H7 (cell line): ENCODE measurements around the gene TCF7L1. TPM values are rescaled to one million over a fixed set of nuclear protein-coding genes. Genes with fewer than 3 reads are reported as not detected.
"Not testable (repeated sequence)": the region's sequence is repeated elsewhere in the genome, so short reads cannot be mapped to it uniquely, and the experiment has no call there.

Experiments
- DNase-seq: peaks from one replicate; pipeline ENCODE4 v3.0.0; 2012
- H3K27me3 ChIP-seq: 2 replicates; pipeline ENCODE4 v1.6.0; 2011; ENCODE audit warnings: mild to moderate bottlenecking, low read length; ENCODE audit not compliant: control insufficient read depth, insufficient read depth
- H3K36me3 ChIP-seq: replicated peaks from 2 replicates; pipeline ENCODE4 v1.5.1; 2011; ENCODE audit warnings: low read length; ENCODE audit not compliant: control insufficient read depth, insufficient read depth
- H3K4me3 ChIP-seq: 2 replicates; pipeline ENCODE4 v1.5.1; 2011; ENCODE audit warnings: low read depth, mild to moderate bottlenecking, control low read depth, low read length, moderate library complexity; ENCODE audit not compliant: insufficient read depth
- total RNA-seq: library from RNA; depleted of rRNA; stranded (reverse); fragments of >200 nt; shearing (Covaris generic); gene quantifications from 2 replicates; pipeline ENCODE4 v1.2.3, GENCODE V29; 2014

Gene TCF7L1
- total RNA-seq, 1 experiment from 2014 or later = 9.9 TPM

GRCh38 chr2:85143463-85144082, 10.4 kb downstream of the TCF7L1 start:
- no peak overlapping the region for H3K4me3 ChIP-seq
- DNase-seq = no peak
- no peaks in the 10 kb centered on the region for H3K27me3 ChIP-seq
- H3K36me3 ChIP-seq = peaks cover 13% of the 10 kb centered on the region

GRCh38 chr2:85145116-85145820, 12.1 kb downstream of the TCF7L1 start:
- no peak for DNase-seq
- H3K4me3 ChIP-seq = no peak overlapping the region
- no peaks in the 10 kb centered on the region for H3K27me3 ChIP-seq
- peaks cover 12% of the 10 kb centered on the region for H3K36me3 ChIP-seq

DNA sequence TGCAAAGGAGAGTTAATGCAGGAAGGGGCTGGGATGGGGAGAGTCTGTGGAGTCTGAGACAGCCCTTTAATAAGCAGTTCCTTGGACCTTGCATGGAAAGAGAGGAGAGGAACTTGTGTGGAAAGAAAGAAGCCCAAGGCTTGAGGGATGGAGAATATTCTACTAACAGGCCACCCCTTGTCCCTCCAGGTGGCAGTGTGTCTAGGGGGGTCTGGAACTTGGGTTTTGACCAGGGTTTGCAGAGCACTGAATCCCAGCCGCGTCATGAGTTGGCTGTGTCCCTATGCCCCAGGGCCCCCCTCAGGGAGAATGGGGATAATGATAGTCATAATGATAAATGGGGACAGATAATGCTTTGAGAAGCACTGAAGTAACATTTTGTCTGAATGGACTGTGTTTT, 15.0 kb downstream of the TCF7L1 start:
- no peak overlapping the region for H3K4me3 ChIP-seq
- no peak for DNase-seq
- H3K36me3 ChIP-seq = no peaks in the 10 kb centered on the region
- H3K27me3 ChIP-seq = no peaks in the 10 kb centered on the region

- DNase-seq = no peak
- H3K4me3 ChIP-seq = no peak overlapping the region
- no peaks in the 10 kb centered on the region for H3K27me3 ChIP-seq
- H3K36me3 ChIP-seq = no peaks in the 10 kb centered on the region
Observed at GRCh38 chr2:85151026-85151425, 17.8 kb downstream of the TCF7L1 start.

DNA sequence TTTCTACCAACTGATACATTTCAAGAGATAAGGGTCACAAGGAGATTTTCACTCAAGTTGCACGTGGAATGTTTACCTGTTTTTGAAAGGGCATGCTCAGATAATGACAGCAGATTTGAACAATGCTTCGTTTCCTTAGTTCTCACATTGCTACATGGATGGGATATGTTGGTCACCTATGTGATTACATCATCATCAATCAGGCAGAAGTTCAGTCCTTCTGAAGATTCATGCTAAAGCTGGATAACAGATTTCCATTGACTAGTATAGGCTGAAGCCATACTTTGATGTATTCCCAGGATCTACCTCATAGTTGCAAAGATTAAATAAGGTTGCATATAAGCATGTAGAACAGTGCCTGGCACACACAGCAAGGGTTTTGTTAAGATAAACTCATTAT, 19.7 kb downstream of the TCF7L1 start:
- no peaks in the 10 kb centered on the region for H3K36me3 ChIP-seq
- no peak overlapping the region for H3K4me3 ChIP-seq
- no peak for DNase-seq
- no peaks in the 10 kb centered on the region for H3K27me3 ChIP-seq

- DNase-seq = no peak
- H3K4me3 ChIP-seq = no peak overlapping the region
- no peaks in the 10 kb centered on the region; the same call in 1 of the 2 replicates for H3K36me3 ChIP-seq
- H3K27me3 ChIP-seq = no peaks in the 10 kb centered on the region
Observed at GRCh38 chr2:85154048-85154753, 21.0 kb downstream of the TCF7L1 start.

GRCh38 chr2:85155082-85155481, 21.9 kb downstream of the TCF7L1 start:
- H3K36me3 ChIP-seq, DNase-seq, H3K27me3 ChIP-seq, H3K4me3 ChIP-seq: not testable (repeated sequence)

GRCh38 chr2:85156153-85156552, 23.0 kb downstream of the TCF7L1 start:
- Histone ChIP-seq H3K36me3 (peaks cover 1% of the 10 kb centered on the region), H3K4me3 (no peak overlapping the region), H3K27me3 (no peaks in the 10 kb centered on the region)
- DNase-seq = no peak

DNA sequence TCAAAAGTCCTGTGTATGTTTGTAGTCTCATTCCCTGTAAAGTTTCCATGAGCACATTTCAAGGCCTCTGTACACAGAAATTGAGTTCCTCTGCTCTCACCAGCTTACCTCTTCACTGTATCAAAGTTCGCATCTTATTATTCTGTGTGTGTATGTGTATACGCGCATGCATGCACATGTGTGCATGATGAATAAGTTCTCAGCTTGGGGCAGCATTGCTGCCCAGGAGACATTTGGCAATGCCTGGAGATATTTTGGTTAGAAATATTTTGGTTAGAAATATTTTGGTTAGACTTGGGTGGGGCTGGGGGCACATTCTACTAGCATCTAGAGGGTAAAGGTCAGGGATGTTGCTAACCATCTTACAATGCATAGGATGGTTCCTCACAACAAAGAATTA, 23.4 kb downstream of the TCF7L1 start:
- H3K36me3 ChIP-seq = peaks cover 1% of the 10 kb centered on the region
- no peak overlapping the region for H3K4me3 ChIP-seq
- no peak for DNase-seq
- H3K27me3 ChIP-seq = no peaks in the 10 kb centered on the region

GRCh38 chr2:85157345-85157744, 24.2 kb downstream of the TCF7L1 start:
- H3K4me3 ChIP-seq = no peak overlapping the region
- H3K27me3 ChIP-seq = no peaks in the 10 kb centered on the region
- peaks cover 1% of the 10 kb centered on the region for H3K36me3 ChIP-seq
- no peak for DNase-seq

DNA sequence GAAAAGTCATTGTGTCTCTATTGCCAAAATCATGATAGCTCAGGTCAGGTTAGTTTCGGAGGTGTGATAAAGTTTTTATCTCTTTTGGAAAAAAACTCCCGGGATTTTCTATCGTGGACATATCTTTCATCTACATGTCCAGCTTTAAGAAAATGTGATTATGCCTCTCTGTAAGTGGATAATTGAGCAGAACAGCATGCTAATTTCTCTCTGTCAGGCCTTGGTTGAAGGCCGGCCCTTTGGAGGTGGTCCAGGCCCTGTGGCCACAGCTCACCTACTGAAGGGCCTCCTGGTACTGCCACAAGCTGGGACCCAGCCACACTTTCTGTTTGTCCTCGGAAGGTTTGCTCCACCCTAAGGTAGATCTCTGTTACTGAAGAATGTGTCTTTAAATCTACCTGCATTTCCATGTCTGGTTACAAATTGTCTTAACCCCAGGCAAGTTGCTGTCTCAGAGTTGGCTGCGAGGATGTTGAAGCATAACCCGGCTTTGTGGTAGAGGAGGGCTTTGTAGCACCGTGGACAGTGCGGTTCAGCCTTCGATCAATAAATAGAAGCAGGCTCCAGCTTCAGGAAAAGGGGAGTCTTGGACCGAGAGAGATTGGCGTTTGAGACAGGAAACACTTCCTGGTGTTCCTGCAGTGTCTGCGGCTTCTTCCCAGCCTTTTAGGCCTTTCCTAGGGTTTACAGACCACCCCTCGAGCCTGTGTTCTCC, 25.5 kb downstream of the TCF7L1 start:
- peaks cover 1% of the 10 kb centered on the region for H3K36me3 ChIP-seq
- no peak for DNase-seq
- no peaks in the 10 kb centered on the region for H3K27me3 ChIP-seq
- H3K4me3 ChIP-seq = no peak overlapping the region

- peaks cover 1% of the 10 kb centered on the region for H3K36me3 ChIP-seq
- DNase-seq = no peak
- H3K27me3 ChIP-seq = no peaks in the 10 kb centered on the region
- H3K4me3 ChIP-seq = no peak overlapping the region
Observed at GRCh38 chr2:85159589-85159988, 26.4 kb downstream of the TCF7L1 start.

- Histone ChIP-seq H3K4me3 (no peak overlapping the region), H3K27me3 (no peaks in the 10 kb centered on the region), H3K36me3 (peaks cover 1% of the 10 kb centered on the region)
- peak; percentile 71 for DNase-seq
Observed at GRCh38 chr2:85160966-85161960, 28.1 kb downstream of the TCF7L1 start.
